DMS79 (cell line): ENCODE measurements around the gene DAAM1.

Experiments used
- DNase-seq: peaks from one replicate; lab custom pipeline; 2025; lab: John Stamatoyannopoulos, UW

Gene DAAM1

GRCh38 chr14:59187802-59188460 lies 536 bp upstream of the DAAM1 start:
- DNase-seq: peak; percentile 60

GRCh38 chr14:59189091-59189785 lies 771 bp downstream of the DAAM1 start:
- DNase-seq: no peak

- DNase-seq: peak; percentile 95
These were observed 1.4 kb downstream of the DAAM1 start for GRCh38 chr14:59189786-59190368.

GRCh38 chr14:59190372-59190771 lies 1.9 kb downstream of the DAAM1 start:
- DNase-seq: peak; percentile 30

GRCh38 chr14:59195912-59196311 lies 7.4 kb downstream of the DAAM1 start:
- no peak for DNase-seq

- no peak for DNase-seq
These were observed 9.3 kb downstream of the DAAM1 start for GRCh38 chr14:59197695-59198262.

GRCh38 chr14:59199205-59199604 lies 10.7 kb downstream of the DAAM1 start:
- DNase-seq: no peak

GRCh38 chr14:59199614-59200013 lies 11.1 kb downstream of the DAAM1 start:
- no peak for DNase-seq

- DNase-seq: no peak
These were observed 11.7 kb downstream of the DAAM1 start for GRCh38 chr14:59200195-59200594.

- DNase-seq: no peak
These were observed 13.6 kb downstream of the DAAM1 start for GRCh38 chr14:59202031-59202430.

- no peak for DNase-seq
These were observed 15.8 kb downstream of the DAAM1 start for GRCh38 chr14:59204305-59204704.

- DNase-seq: no peak
These were observed 18.4 kb downstream of the DAAM1 start for GRCh38 chr14:59206892-59207291.

GRCh38 chr14:59207506-59207933 lies 19.1 kb downstream of the DAAM1 start:
- DNase-seq: no peak

- DNase-seq: no peak
These were observed 19.9 kb downstream of the DAAM1 start for GRCh38 chr14:59208224-59208814.

GRCh38 chr14:59208954-59209353 lies 20.5 kb downstream of the DAAM1 start:
- no peak for DNase-seq

- no peak for DNase-seq
These were observed 22.2 kb downstream of the DAAM1 start for GRCh38 chr14:59210621-59211020.

- DNase-seq: no peak
These were observed 25.2 kb downstream of the DAAM1 start for GRCh38 chr14:59213368-59214315.

- DNase-seq: no peak
These were observed 26.3 kb downstream of the DAAM1 start for GRCh38 chr14:59214702-59215302.

- no peak for DNase-seq
These were observed 26.9 kb downstream of the DAAM1 start for GRCh38 chr14:59215322-59215721.

GRCh38 chr14:59215757-59216156 lies 27.3 kb downstream of the DAAM1 start:
- no peak for DNase-seq

GRCh38 chr14:59217011-59217410 lies 28.5 kb downstream of the DAAM1 start:
- no peak for DNase-seq
